K562 (cell line): ENCODE data around the gene BCAN. TPM values are rescaled to one million over a fixed set of nuclear protein-coding genes. Genes with fewer than 3 reads are reported as not detected.
A peak's percentile ranks its signal among the peaks of the same experiment; 100 is the strongest.

Experiments used
- AFF1 ChIP-seq, 2 experiments: fragments of 450-650 bp; IDR thresholded peaks; 2 replicates each; pipeline ENCODE4 v1.6.1; 2018; ENCODE audit warnings: mild to moderate bottlenecking in 2 of 2, low read depth in 1 of 2; ENCODE audit not compliant: partially characterized antibody in 2 of 2
- ELF2 ChIP-seq: fragments of 250-450 bp; sonication (Bioruptor Pico); IDR thresholded peaks from 2 replicates; pipeline ENCODE4 v1.5.0; 2021; ENCODE audit warnings: mild to moderate bottlenecking
- L3MBTL2 ChIP-seq: fragments of 450-650 bp; IDR thresholded peaks from 2 replicates; pipeline ENCODE4 v1.6.1; 2016; ENCODE audit warnings: mild to moderate bottlenecking, moderate library complexity
- TCFL5 ChIP-seq: fragments of 250-450 bp; sonication (Bioruptor Pico); conservative IDR thresholded peaks from 2 replicates; pipeline ENCODE4 v1.6.1; 2021; ENCODE audit warnings: mild to moderate bottlenecking, moderate library complexity, matching md5 sums
- TSC22D4 ChIP-seq: fragments of 450-650 bp; IDR thresholded peaks from 2 replicates; pipeline ENCODE4 v1.6.1; 2016; ENCODE audit warnings: missing genetic modification characterization, missing biosample characterization, control low read depth
- YY1 ChIP-seq, 3 experiments: IDR thresholded peaks; 2 replicates each; pipeline ENCODE4 v1.6.1; 2011; ENCODE audit warnings: low read length in 2 of 3, mild to moderate bottlenecking in 2 of 3, moderate library complexity in 2 of 3, borderline replicate concordance in 1 of 3, control low read depth in 1 of 3, low read depth in 1 of 3; ENCODE audit not compliant: insufficient read depth in 3 of 3, insufficient replicate concordance in 2 of 3, control insufficient read depth in 1 of 3, insufficient read length in 1 of 3; ENCODE audit errors: extremely low read depth in 1 of 3
- ZNF24 ChIP-seq: fragments of 450-650 bp; IDR thresholded peaks from 2 replicates; pipeline ENCODE4 v1.6.1; 2016
- polyA plus RNA-seq, 8 experiments: library from polyadenylated mRNA; depleted of rRNA in 4 of 8; stranded (reverse) in 5 of 8; unstranded in 3 of 8; fragments of >200 nt; fragmentation: Nextera tagmentation in 2 of 8; fragmentation: Illumina TruSeq in 1 of 8; extraction: Ambion mirVana in 2 of 8; extraction: Trizol in 1 of 8; gene quantifications; 2 replicates each; pipeline versions ENCODE4 v1.2.1 to v1.2.3, GENCODE V29; 2011 to 2014; ENCODE audit warnings: inconsistent platforms in 1 of 8, missing spikeins in 1 of 8
- total RNA-seq, 7 experiments: library from RNA; depleted of rRNA in 6 of 7; stranded (reverse); fragments of >200 nt in 6 of 7; fragmentation: Illumina TruSeq in 2 of 7; extraction: Trizol in 2 of 7; gene quantifications; 2 replicates each; pipeline versions ENCODE4 v1.2.1 to v1.2.3, GENCODE V29; 2011 to 2021; ENCODE audit warnings: low replicate concordance in 1 of 7
- TF ChIP-seq, protein P1 (sequence below): IDR thresholded peaks from 2 replicates; pipeline ENCODE4 v1.6.1; 2011; ENCODE audit not compliant: insufficient read length; ENCODE audit errors: extremely low read depth
- TF ChIP-seq, protein P2 (sequence below), 3 experiments: fragments of 200-800 bp in 1 of 3; fragments of 250-450 bp in 1 of 3; fragments of 450-650 bp in 1 of 3; sonication (Bioruptor Pico) in 1 of 3; sonication (Bioruptor generic) in 1 of 3; formaldehyde crosslinking in 1 of 3; IDR thresholded peaks; 2 replicates each; pipeline versions ENCODE4 v1.6.1 to v1.8.0; 2016 to 2022; ENCODE audit warnings: mild to moderate bottlenecking in 2 of 3, missing genetic modification characterization in 2 of 3, missing compliant biosample characterization in 1 of 3, moderate library complexity in 1 of 3
- TF ChIP-seq, protein P3 (sequence below): sonication (generic); formaldehyde crosslinking; IDR thresholded peaks from 2 replicates; pipeline ENCODE4 v1.8.0; 2022; ENCODE audit warnings: mild to moderate bottlenecking, missing genetic modification reagents
- TF ChIP-seq, protein P4 (sequence below): sonication (generic); formaldehyde crosslinking; IDR thresholded peaks from 2 replicates; pipeline ENCODE4 v1.8.0; 2023; ENCODE audit warnings: mild to moderate bottlenecking, missing genetic modification reagents

BCAN gene
- total and polyA plus RNA-seq, 9 of the 15 experiments (the other 6 are each of a cell fraction or from before 2014, with no cell fraction given), result 0.04 to 0.33 (median 0.14) TPM; not detected in 5

DNA sequence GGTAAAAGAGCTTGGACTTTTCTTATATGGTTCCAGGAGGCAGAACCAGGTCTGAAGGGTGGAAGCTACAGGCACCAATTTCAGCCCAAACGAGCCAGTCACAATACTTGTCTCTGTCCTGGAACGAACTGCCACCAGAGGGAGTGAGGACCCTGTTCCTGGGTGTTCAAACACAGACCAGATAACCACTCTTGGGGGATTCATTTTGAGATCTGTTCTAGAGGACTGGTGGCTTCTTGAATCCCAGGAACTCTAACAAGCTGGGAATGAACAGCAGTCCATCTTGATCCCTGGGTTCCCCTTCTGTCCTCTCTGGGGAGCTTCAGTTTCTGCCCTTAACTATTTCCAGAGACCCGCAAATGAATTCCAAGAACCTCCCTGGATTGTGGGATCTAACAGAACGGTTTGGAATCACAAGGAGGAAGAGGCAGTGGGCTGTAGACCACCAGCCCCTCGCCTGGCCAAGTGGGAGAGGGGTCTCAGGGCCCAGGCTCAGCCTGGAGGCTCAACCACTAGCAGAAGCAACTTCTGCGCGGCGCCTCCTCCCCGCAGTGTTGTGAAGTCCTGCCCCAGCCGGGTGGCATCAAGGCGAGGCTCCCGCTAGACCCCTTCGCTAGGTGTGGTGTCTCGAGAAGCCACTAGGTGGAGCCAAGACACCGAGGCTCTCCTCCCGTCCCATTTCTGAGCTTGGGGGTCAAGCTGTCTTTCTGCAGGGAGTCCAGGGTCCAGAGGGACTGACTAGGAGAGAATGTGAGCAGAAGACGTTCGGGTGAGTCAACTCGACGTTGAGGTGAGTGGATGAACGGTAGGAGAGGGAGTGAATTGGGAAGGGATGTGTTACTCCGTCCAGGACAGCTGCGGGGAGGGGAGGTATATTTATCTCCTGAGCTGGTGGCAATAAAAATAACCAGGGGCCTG, 47.4 kb downstream of the BCAN start (continued):
- peak in 1 of 2 experiments; percentile 24 for TF ChIP-seq AFF1 (IDR thresholded peaks at IDR 0.05; ENCODE audit: low read depth in 1 of 2, partially characterized antibody in 2 of 2)
- TF ChIP-seq TSC22D4 (tag), result no peak
- peak; percentile 30; the same call in 1 of the 2 replicates for TF ChIP-seq ZNF24
- TF ChIP-seq YY1 (IDR thresholded peaks at IDR 0.05; ENCODE audit: borderline replicate concordance in 1 of 3, control insufficient read depth in 1 of 3, extremely low read depth in 1 of 3, insufficient read depth in 3 of 3, insufficient read length in 1 of 3, insufficient replicate concordance in 2 of 3, low read depth in 1 of 3, low read length in 2 of 3), result no peak
- TF ChIP-seq, protein P1, sequence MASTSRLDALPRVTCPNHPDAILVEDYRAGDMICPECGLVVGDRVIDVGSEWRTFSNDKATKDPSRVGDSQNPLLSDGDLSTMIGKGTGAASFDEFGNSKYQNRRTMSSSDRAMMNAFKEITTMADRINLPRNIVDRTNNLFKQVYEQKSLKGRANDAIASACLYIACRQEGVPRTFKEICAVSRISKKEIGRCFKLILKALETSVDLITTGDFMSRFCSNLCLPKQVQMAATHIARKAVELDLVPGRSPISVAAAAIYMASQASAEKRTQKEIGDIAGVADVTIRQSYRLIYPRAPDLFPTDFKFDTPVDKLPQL, result no peak
- no peak for TF ChIP-seq ELF2 (CRISPR knock-in tag)
- TF ChIP-seq TCFL5, result no peak
- TF ChIP-seq, protein P2, sequence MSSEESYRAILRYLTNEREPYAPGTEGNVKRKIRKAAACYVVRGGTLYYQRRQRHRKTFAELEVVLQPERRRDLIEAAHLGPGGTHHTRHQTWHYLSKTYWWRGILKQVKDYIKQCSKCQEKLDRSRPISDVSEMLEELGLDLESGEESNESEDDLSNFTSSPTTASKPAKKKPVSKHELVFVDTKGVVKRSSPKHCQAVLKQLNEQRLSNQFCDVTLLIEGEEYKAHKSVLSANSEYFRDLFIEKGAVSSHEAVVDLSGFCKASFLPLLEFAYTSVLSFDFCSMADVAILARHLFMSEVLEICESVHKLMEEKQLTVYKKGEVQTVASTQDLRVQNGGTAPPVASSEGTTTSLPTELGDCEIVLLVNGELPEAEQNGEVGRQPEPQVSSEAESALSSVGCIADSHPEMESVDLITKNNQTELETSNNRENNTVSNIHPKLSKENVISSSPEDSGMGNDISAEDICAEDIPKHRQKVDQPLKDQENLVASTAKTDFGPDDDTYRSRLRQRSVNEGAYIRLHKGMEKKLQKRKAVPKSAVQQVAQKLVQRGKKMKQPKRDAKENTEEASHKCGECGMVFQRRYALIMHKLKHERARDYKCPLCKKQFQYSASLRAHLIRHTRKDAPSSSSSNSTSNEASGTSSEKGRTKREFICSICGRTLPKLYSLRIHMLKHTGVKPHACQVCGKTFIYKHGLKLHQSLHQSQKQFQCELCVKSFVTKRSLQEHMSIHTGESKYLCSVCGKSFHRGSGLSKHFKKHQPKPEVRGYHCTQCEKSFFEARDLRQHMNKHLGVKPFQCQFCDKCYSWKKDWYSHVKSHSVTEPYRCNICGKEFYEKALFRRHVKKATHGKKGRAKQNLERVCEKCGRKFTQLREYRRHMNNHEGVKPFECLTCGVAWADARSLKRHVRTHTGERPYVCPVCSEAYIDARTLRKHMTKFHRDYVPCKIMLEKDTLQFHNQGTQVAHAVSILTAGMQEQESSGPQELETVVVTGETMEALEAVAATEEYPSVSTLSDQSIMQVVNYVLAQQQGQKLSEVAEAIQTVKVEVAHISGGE (CRISPR knock-in tag; IDR thresholded peaks at IDR 0.05), result no peak
- TF ChIP-seq, protein P3, sequence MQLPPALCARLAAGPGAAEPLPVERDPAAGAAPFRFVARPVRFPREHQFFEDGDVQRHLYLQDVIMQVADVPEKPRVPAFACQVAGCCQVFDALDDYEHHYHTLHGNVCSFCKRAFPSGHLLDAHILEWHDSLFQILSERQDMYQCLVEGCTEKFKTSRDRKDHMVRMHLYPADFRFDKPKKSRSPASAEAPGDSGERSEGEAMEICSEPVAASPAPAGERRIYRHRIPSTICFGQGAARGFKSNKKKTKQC (CRISPR knock-in tag), result no peak
- TF ChIP-seq, protein P4, sequence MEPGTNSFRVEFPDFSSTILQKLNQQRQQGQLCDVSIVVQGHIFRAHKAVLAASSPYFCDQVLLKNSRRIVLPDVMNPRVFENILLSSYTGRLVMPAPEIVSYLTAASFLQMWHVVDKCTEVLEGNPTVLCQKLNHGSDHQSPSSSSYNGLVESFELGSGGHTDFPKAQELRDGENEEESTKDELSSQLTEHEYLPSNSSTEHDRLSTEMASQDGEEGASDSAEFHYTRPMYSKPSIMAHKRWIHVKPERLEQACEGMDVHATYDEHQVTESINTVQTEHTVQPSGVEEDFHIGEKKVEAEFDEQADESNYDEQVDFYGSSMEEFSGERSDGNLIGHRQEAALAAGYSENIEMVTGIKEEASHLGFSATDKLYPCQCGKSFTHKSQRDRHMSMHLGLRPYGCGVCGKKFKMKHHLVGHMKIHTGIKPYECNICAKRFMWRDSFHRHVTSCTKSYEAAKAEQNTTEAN (CRISPR knock-in tag), result no peak
- peak; percentile 55 for TF ChIP-seq L3MBTL2
